HG03558 (cell line): ENCODE data around the gene JADE2.

ENCODE experiments used
- ATAC-seq: cut with Tn5 transposase; IDR thresholded peaks from one replicate; pipeline ENCODE4 v1.9.1; 2021; ENCODE audit warnings: moderate number of reproducible peaks; ENCODE audit not compliant: unreplicated experiment; ENCODE audit errors: extremely low read depth

Gene JADE2

GRCh38 chr5:134565791-134566740, 40.6 kb downstream of the JADE2 start:
- no peak for ATAC-seq

- ATAC-seq, result no peak
Measured at GRCh38 chr5:134566741-134567221, 41.3 kb downstream of the JADE2 start.

GRCh38 chr5:134567641-134568336, 42.3 kb downstream of the JADE2 start:
- no peak for ATAC-seq

GRCh38 chr5:134568337-134568700, 42.8 kb downstream of the JADE2 start:
- no peak for ATAC-seq

GRCh38 chr5:134568761-134569695, 43.6 kb downstream of the JADE2 start:
- ATAC-seq, result no peak

GRCh38 chr5:134569758-134570364, 44.4 kb downstream of the JADE2 start:
- no peak for ATAC-seq

- ATAC-seq, result no peak
Measured at GRCh38 chr5:134570365-134570758, 44.9 kb downstream of the JADE2 start.

- no peak for ATAC-seq
Measured at GRCh38 chr5:134570886-134571285, 45.4 kb downstream of the JADE2 start.

- no peak for ATAC-seq
Measured at GRCh38 chr5:134571693-134572405, 46.4 kb downstream of the JADE2 start.

- no peak for ATAC-seq
Measured at GRCh38 chr5:134572811-134573210, 47.3 kb downstream of the JADE2 start.

GRCh38 chr5:134574521-134574920, 49.1 kb downstream of the JADE2 start:
- ATAC-seq, result no peak

GRCh38 chr5:134575316-134575715, 49.8 kb downstream of the JADE2 start:
- ATAC-seq, result no peak

GRCh38 chr5:134576386-134577021, 51.0 kb downstream of the JADE2 start:
- ATAC-seq, result no peak

GRCh38 chr5:134577022-134577795, 51.7 kb downstream of the JADE2 start:
- ATAC-seq, result no peak

GRCh38 chr5:134577796-134578577, 52.5 kb downstream of the JADE2 start:
- ATAC-seq, result no peak

- no peak for ATAC-seq
Measured at GRCh38 chr5:134578578-134579283, 53.3 kb downstream of the JADE2 start.
